NCI-H187 treated with DMSO at 0.1 percent for 48 hours (cell line): Measurements from ENCODE around the gene SYNPO2.
"Not testable (repeated sequence)": the region's sequence is repeated elsewhere in the genome, so short reads cannot be mapped to it uniquely, and the experiment has no call there.

Experiments used
- DNase-seq: peaks from one replicate; lab custom pipeline; 2025; lab: John Stamatoyannopoulos, UW

The SYNPO2 gene

GRCh38 chr4:119034276-119035008 lies 145.8 kb downstream of the SYNPO2 start:
- no peak for DNase-seq

- no peak for DNase-seq
Measured at GRCh38 chr4:119035951-119036737, 147.5 kb downstream of the SYNPO2 start.

- DNase-seq = no peak
Measured at GRCh38 chr4:119037709-119038108, 149.1 kb downstream of the SYNPO2 start.

GRCh38 chr4:119038116-119038841 lies 149.6 kb downstream of the SYNPO2 start:
- no peak for DNase-seq

- no peak for DNase-seq
Measured at GRCh38 chr4:119039160-119039559, 150.5 kb downstream of the SYNPO2 start.

DNA sequence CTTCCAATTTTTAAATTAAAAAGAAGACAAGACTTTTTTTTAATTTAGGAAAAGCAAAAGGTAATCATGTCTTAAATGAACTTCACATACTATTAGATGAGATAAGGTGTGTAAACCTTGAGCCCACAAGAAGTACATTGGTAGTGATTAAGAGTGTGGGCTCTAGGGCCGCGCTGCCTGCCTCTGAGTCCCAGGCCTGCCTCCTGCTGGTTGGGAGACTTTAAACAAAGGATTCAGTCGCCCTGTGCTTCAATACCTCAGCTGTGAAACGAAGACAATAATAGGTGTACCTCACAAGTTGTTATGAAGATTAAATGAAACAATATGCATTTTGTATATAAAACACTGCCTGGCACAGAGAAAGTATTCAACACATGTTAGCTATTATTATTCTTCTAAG lies 151.1 kb downstream of the SYNPO2 start:
- DNase-seq = no peak

DNA sequence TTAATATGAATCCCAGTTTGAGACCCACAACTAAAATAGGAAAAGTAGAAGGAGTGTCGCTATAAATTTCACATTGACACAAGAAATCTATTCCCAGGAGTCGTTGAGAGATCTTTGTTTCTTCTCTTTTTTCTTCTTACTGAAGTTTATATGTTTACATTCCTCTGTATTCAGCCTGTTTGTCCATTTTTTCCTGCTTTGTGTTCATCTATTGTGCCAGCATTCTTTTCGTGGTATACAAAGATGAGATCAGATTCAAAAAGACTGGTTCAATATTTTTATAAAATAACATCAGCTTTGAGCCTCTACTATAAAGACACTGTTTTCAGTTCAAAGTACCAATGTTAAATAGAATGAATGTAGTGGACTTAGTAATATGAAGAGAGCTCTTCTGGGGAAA lies 151.6 kb downstream of the SYNPO2 start:
- no peak for DNase-seq

GRCh38 chr4:119040694-119041185 lies 152.1 kb downstream of the SYNPO2 start:
- no peak for DNase-seq

GRCh38 chr4:119041396-119041795 lies 152.7 kb downstream of the SYNPO2 start:
- DNase-seq = no peak

- peak; percentile 7 for DNase-seq
Measured at GRCh38 chr4:119041951-119042560, 153.4 kb downstream of the SYNPO2 start.

DNA sequence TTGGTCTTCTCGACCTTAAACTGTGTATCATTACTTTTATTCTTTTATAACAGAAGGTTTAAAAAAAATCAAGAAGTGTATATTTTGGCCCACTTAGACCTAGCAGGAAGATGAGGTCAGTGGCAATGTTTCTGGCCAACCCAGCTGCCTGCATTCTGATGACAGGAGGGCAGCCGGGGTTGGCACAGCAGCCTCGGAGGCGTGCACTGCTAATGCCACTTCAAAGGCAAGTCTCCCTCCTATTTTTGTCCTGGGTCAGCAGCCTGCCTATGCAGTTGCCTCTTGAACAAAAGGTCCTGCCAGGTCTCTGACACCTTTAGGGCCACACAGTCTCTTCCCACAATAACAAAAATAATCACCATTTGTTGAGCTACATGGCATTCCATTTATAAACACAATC lies 157.6 kb downstream of the SYNPO2 start:
- no peak for DNase-seq

GRCh38 chr4:119047059-119047458 lies 158.4 kb downstream of the SYNPO2 start:
- not testable (repeated sequence) for DNase-seq

DNA sequence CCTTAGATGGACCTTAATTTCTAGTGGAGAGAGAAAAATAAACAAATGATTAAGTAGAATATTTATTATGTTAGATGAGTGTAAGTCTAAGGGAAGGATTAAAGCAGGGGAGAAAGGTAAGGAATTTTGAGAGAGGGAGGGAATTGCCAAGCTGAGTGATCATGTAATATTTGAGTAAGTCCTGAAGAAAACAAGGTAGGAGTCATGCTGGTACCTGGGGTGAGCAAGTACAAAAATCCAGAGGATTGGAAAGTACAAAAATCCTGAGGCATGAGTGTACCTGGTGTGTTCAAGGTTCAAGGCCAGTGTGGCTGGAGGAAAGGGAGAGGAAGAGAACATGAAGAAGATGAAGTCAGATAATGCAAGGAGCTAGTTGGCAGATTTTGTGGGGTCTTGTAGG lies 159.8 kb downstream of the SYNPO2 start:
- DNase-seq = no peak

GRCh38 chr4:119049342-119049741 lies 160.7 kb downstream of the SYNPO2 start:
- DNase-seq = no peak

GRCh38 chr4:119050527-119051090 lies 162.0 kb downstream of the SYNPO2 start:
- DNase-seq = no peak

DNA sequence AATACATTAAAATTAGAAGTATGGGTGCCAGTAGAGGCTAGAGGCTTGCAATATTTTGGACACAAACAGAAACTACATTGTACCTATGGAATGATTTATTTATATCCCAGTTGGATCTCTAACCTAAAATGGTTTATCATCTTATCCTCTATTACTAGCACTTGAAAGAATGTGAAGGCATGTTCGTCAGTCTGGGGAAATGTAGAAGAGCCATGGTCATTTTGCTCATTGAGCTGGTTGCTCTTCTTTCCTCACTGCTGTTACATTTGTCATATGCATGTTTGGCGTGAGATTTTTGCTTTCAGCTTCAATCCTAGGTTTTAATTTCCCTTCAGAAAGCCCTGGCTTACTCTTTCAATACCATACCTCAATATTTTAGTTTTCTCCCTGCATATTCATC lies 164.6 kb downstream of the SYNPO2 start:
- no peak for DNase-seq

- DNase-seq = no peak
Measured at GRCh38 chr4:119053997-119054396, 165.3 kb downstream of the SYNPO2 start.

DNA sequence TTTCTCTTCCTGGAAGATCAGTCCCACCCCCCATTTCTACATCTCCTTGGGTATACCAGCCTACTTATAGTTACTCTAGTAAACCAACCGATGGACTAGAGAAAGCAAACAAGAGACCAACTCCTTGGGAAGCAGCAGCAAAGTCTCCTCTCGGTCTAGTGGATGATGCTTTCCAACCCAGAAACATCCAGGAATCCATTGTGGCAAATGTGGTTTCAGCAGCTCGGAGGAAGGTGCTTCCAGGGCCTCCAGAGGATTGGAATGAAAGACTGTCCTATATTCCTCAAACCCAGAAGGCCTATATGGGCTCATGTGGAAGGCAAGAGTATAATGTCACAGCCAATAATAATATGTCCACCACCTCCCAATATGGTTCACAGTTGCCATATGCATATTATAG lies 168.8 kb downstream of the SYNPO2 start:
- DNase-seq = no peak

GRCh38 chr4:119059221-119059620 lies 170.6 kb downstream of the SYNPO2 start:
- DNase-seq = no peak

- DNase-seq = not testable (repeated sequence)
Measured at GRCh38 chr4:119067125-119067524, 178.5 kb downstream of the SYNPO2 start.

DNA sequence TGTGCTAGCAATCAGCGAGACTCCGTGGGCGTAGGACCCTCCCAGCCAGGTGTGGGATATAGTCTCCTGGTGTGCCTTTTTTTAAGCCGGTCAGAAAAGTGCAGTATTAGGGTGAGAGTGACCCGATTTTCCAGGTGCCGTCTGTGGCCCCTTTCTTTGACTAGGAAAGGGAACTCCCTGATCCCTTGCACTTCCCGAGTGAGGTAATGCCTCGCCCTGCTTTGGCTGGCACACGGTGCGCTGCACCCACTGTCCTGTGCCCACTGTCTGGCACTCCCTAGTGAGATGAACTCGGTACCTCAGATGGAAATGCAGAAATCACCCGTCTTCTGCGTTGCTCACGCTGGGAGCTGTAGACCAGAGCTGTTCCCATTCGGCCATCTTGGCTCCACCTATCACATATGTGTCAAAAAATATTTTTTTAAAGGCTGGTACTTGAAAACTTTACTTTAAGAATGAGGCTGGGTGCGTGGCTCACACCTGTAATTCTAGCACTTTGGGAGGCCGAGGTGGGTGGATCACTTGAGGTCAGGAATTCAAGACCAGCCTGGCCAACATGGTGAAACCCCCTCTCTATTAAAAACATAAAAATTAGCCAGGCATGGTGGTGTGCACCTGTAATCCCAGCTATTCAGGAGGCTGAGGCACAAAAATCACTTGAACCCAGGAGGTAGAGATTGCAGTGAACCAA lies 179.2 kb downstream of the SYNPO2 start:
- not testable (repeated sequence) for DNase-seq
